NCI-H146 treated with DMSO at 0.1 percent for 48 hours (cell line): Measurements from ENCODE around the gene TRIO.

Experiments used
- DNase-seq: peaks from one replicate; lab custom pipeline; 2025; ENCODE audit not compliant: unreplicated experiment; lab: John Stamatoyannopoulos, UW

The TRIO gene

GRCh38 chr5:14184725-14185124, 41.6 kb downstream of the TRIO start:
- DNase-seq = no peak

- no peak for DNase-seq
Observed at GRCh38 chr5:14185326-14186058, 42.4 kb downstream of the TRIO start.

GRCh38 chr5:14186059-14186830, 43.1 kb downstream of the TRIO start:
- DNase-seq = no peak

- DNase-seq = no peak
Observed at GRCh38 chr5:14187157-14187556, 44.0 kb downstream of the TRIO start.

GRCh38 chr5:14187660-14188059, 44.5 kb downstream of the TRIO start:
- DNase-seq = no peak

GRCh38 chr5:14188778-14189177, 45.6 kb downstream of the TRIO start:
- no peak for DNase-seq

GRCh38 chr5:14189680-14190079, 46.5 kb downstream of the TRIO start:
- no peak for DNase-seq

- DNase-seq = peak; percentile 70
Observed at GRCh38 chr5:14190194-14191164, 47.3 kb downstream of the TRIO start.

GRCh38 chr5:14191325-14191724, 48.2 kb downstream of the TRIO start:
- no peak for DNase-seq

GRCh38 chr5:14193496-14193895, 50.4 kb downstream of the TRIO start:
- DNase-seq = no peak

GRCh38 chr5:14195588-14195987, 52.4 kb downstream of the TRIO start:
- DNase-seq = no peak

- DNase-seq = no peak
Observed at GRCh38 chr5:14197056-14197455, 53.9 kb downstream of the TRIO start.

- DNase-seq = no peak
Observed at GRCh38 chr5:14199902-14200301, 56.8 kb downstream of the TRIO start.

- peak; percentile 51 for DNase-seq
Observed at GRCh38 chr5:14200312-14200990, 57.3 kb downstream of the TRIO start.

- DNase-seq = no peak
Observed at GRCh38 chr5:14201325-14202045, 58.3 kb downstream of the TRIO start.

- DNase-seq = no peak
Observed at GRCh38 chr5:14202462-14202861, 59.3 kb downstream of the TRIO start.

GRCh38 chr5:14204011-14204670, 61.0 kb downstream of the TRIO start:
- DNase-seq = no peak

GRCh38 chr5:14204785-14205321, 61.7 kb downstream of the TRIO start:
- no peak for DNase-seq

GRCh38 chr5:14206028-14206725, 63.0 kb downstream of the TRIO start:
- no peak for DNase-seq
